Neural progenitor cell (in vitro differentiated cells): Measurements from ENCODE around the gene NFATC4. TPM values are rescaled to one million over a fixed set of nuclear protein-coding genes. Genes with fewer than 3 reads are reported as not detected.
"Not testable (repeated sequence)": the region's sequence is repeated elsewhere in the genome, so short reads cannot be mapped to it uniquely, and the experiment has no call there.

Source experiments
- DNase-seq: peaks from one replicate; pipeline ENCODE4 v3.0.0-alpha.2; 2016; ENCODE audit warnings: low spot score
- H2AFZ ChIP-seq: fragments of 200-600 bp; sonication (generic); replicated peaks from 2 replicates; pipeline ENCODE4 v1.6.1; 2016; ENCODE audit warnings: antibody characterized with exemption
- H3F3A ChIP-seq: fragments of 200-600 bp; sonication (generic); 2 replicates; pipeline ENCODE4 v1.6.1; 2016; ENCODE audit warnings: antibody characterized with exemption, low read depth
- H3K27ac ChIP-seq: fragments of 200-600 bp; sonication (generic); 2 replicates; pipeline ENCODE4 v1.5.1; 2016; ENCODE audit warnings: mild to moderate bottlenecking
- H3K27me3 ChIP-seq: fragments of 200-600 bp; sonication (generic); 2 replicates; pipeline ENCODE4 v1.6.1; 2016; ENCODE audit warnings: mild to moderate bottlenecking, moderate library complexity
- H3K36me3 ChIP-seq: fragments of 200-600 bp; sonication (generic); 2 replicates; pipeline ENCODE4 v1.5.1; 2016
- H3K4me1 ChIP-seq: fragments of 200-600 bp; sonication (generic); 2 replicates; pipeline ENCODE4 v1.6.1; 2016; ENCODE audit warnings: mixed run types
- H3K4me2 ChIP-seq: fragments of 200-600 bp; sonication (generic); 2 replicates; pipeline ENCODE4 v1.6.1; 2016
- H3K4me3 ChIP-seq: fragments of 200-600 bp; sonication (generic); 2 replicates; pipeline ENCODE4 v1.5.1; 2016
- H3K79me2 ChIP-seq: fragments of 200-600 bp; sonication (generic); 2 replicates; pipeline ENCODE4 v1.6.1; 2016; ENCODE audit warnings: low read depth
- H3K9ac ChIP-seq: fragments of 200-600 bp; sonication (generic); 2 replicates; pipeline ENCODE4 v1.6.1; 2016
- H3K9me3 ChIP-seq: fragments of 200-600 bp; sonication (generic); 2 replicates; pipeline ENCODE4 v1.5.1; 2016; ENCODE audit warnings: low read depth
- H4K20me1 ChIP-seq: fragments of 200-600 bp; sonication (generic); 2 replicates; pipeline ENCODE4 v1.6.1; 2016; ENCODE audit warnings: low read depth
- H3K27ac Mint-ChIP-seq: 3 replicates; pipeline ENCODE4 v1.8.0; 2021; ENCODE audit warnings: mixed read lengths
- H3K27me3 Mint-ChIP-seq: 2 replicates; pipeline ENCODE4 v1.8.0; 2022; ENCODE audit warnings: low read depth, mild to moderate bottlenecking, inconsistent platforms, moderate library complexity, mixed read lengths; ENCODE audit not compliant: insufficient read depth
- H3K36me3 Mint-ChIP-seq: 3 replicates; pipeline ENCODE4 v1.8.0; 2021; ENCODE audit warnings: mixed read lengths
- H3K4me1 Mint-ChIP-seq: 3 replicates; pipeline ENCODE4 v1.8.0; 2021; ENCODE audit warnings: mixed read lengths
- H3K4me3 Mint-ChIP-seq: 3 replicates; pipeline ENCODE4 v1.8.0; 2021; ENCODE audit warnings: mild to moderate bottlenecking, moderate library complexity, mixed read lengths
- H3K9me3 Mint-ChIP-seq: 3 replicates; pipeline ENCODE4 v1.8.0; 2020; ENCODE audit warnings: mixed read lengths
- CTCF ChIP-seq: fragments of 200-600 bp; sonication (generic); IDR thresholded peaks from 2 replicates; pipeline ENCODE4 v1.5.1; 2017; ENCODE audit warnings: antibody characterized with exemption, mild to moderate bottlenecking
- EZH2 ChIP-seq: fragments of 200-600 bp; sonication (generic); IDR thresholded peaks from 2 replicates; pipeline ENCODE4 v1.6.1; 2017; ENCODE audit warnings: antibody characterized with exemption, mild to moderate bottlenecking, moderate library complexity
- EZH2phosphoT487 ChIP-seq: fragments of 200-600 bp; sonication (generic); IDR thresholded peaks from 2 replicates; pipeline ENCODE4 v1.6.1; 2017; ENCODE audit warnings: antibody characterized with exemption
- total RNA-seq: library from RNA; depleted of rRNA; stranded (reverse); fragments of >200 nt; gene quantifications from 2 replicates; pipeline ENCODE4 v1.2.3, GENCODE V29; 2015; ENCODE audit warnings: low replicate concordance

Gene NFATC4
- total RNA-seq, 1 donor from 2014 or later, result 38.2 TPM

GRCh38 chr14:24349742-24350141, 18.2 kb upstream of the NFATC4 start:
- Histone ChIP-seq H3K9me3 (no peaks in the 10 kb centered on the region), H3K9ac (no peak overlapping the region), H3F3A (no peaks in the 10 kb centered on the region), H3K27me3 (peaks cover 91% of the 10 kb centered on the region), H3K27ac (no peak overlapping the region), H3K36me3 (no peaks in the 10 kb centered on the region), H3K4me2 (no peak overlapping the region), H3K4me1 (no peaks in the 10 kb centered on the region), H4K20me1 (no peaks in the 10 kb centered on the region), H2AFZ (no peak overlapping the region), H3K4me3 (no peak overlapping the region), H3K79me2 (no peaks in the 10 kb centered on the region)
- Mint-ChIP-seq H3K36me3 (no peaks in the 10 kb centered on the region), H3K4me3 (no peak overlapping the region), H3K27me3 (peaks cover 34% of the 10 kb centered on the region), H3K9me3 (peaks cover 2% of the 10 kb centered on the region), H3K27ac (no peak overlapping the region), H3K4me1 (no peaks in the 10 kb centered on the region)
- no peak for DNase-seq
- no peak for TF ChIP-seq EZH2
- TF ChIP-seq CTCF, result no peak
- TF ChIP-seq EZH2phosphoT487, result no peak

GRCh38 chr14:24351517-24351916, 16.5 kb upstream of the NFATC4 start:
- TF ChIP-seq CTCF (no peak), EZH2phosphoT487 (no peak), EZH2 (no peak)
- H3K4me1 Mint-ChIP-seq, result no peaks in the 10 kb centered on the region
- Histone ChIP-seq H3K4me1 (no peaks in the 10 kb centered on the region), H3K36me3 (no peaks in the 10 kb centered on the region), H3K9ac (no peak overlapping the region), H3K27me3 (peaks cover 95% of the 10 kb centered on the region), H4K20me1 (no peaks in the 10 kb centered on the region), H3K4me2 (no peak overlapping the region), H3F3A (no peaks in the 10 kb centered on the region), H3K27ac (no peak overlapping the region), H2AFZ (no peak overlapping the region), H3K4me3 (no peak overlapping the region), H3K9me3 (no peaks in the 10 kb centered on the region), H3K79me2 (no peaks in the 10 kb centered on the region)
- no peak overlapping the region for H3K27ac Mint-ChIP-seq
- no peak overlapping the region for H3K4me3 Mint-ChIP-seq
- DNase-seq, result no peak
- H3K36me3 Mint-ChIP-seq, result no peaks in the 10 kb centered on the region
- peaks cover 38% of the 10 kb centered on the region for H3K27me3 Mint-ChIP-seq
- H3K9me3 Mint-ChIP-seq, result peaks cover 2% of the 10 kb centered on the region

- H3K36me3 ChIP-seq, result no peaks in the 10 kb centered on the region
- no peaks in the 10 kb centered on the region for H3K9me3 ChIP-seq
- no peaks in the 10 kb centered on the region for H3F3A ChIP-seq
- H3K9ac ChIP-seq, result no peak overlapping the region
- no peak overlapping the region for H3K27ac Mint-ChIP-seq
- no peaks in the 10 kb centered on the region for H3K36me3 Mint-ChIP-seq
- H3K4me2 ChIP-seq, result no peak overlapping the region
- H3K4me1 ChIP-seq, result no peaks in the 10 kb centered on the region
- H3K27ac ChIP-seq, result no peak overlapping the region
- H3K4me3 ChIP-seq, result no peak overlapping the region
- no peaks in the 10 kb centered on the region for H3K4me1 Mint-ChIP-seq
- no peak for DNase-seq
- peaks cover 32% of the 10 kb centered on the region for H3K27me3 Mint-ChIP-seq
- H3K27me3 ChIP-seq, result peaks cover 96% of the 10 kb centered on the region
- H4K20me1 ChIP-seq, result no peaks in the 10 kb centered on the region
- no peak overlapping the region for H2AFZ ChIP-seq
- H3K4me3 Mint-ChIP-seq, result no peak overlapping the region
- no peaks in the 10 kb centered on the region for H3K79me2 ChIP-seq
- H3K9me3 Mint-ChIP-seq, result peaks cover 2% of the 10 kb centered on the region
- TF ChIP-seq EZH2 (no peak), EZH2phosphoT487 (no peak), CTCF (no peak)
Measured at GRCh38 chr14:24353559-24354481, 14.2 kb upstream of the NFATC4 start.

- H3K4me3 Mint-ChIP-seq, H4K20me1 ChIP-seq, H2AFZ ChIP-seq, H3K4me3 ChIP-seq, H3K4me1 Mint-ChIP-seq, H3K4me1 ChIP-seq, H3K79me2 ChIP-seq, H3K27ac ChIP-seq, H3K9me3 Mint-ChIP-seq, H3F3A ChIP-seq, DNase-seq, H3K9ac ChIP-seq, H3K36me3 Mint-ChIP-seq, H3K4me2 ChIP-seq, H3K27ac Mint-ChIP-seq, H3K9me3 ChIP-seq, H3K36me3 ChIP-seq: not testable (repeated sequence)
- peaks cover 29% of the 10 kb centered on the region for H3K27me3 Mint-ChIP-seq
- H3K27me3 ChIP-seq, result peaks cover 96% of the 10 kb centered on the region
Measured at GRCh38 chr14:24354482-24354825, 13.5 kb upstream of the NFATC4 start.
